ENCODE data around the gene ADAM12. TPM values are rescaled to one million over a fixed set of nuclear protein-coding genes. Genes with fewer than 3 reads are reported as not detected.
A peak's percentile ranks its signal among the peaks of the same experiment; 100 is the strongest.

The ADAM12 gene
- total and polyA plus RNA-seq, 7 donors: under 0.01 to 0.82 (median 0.46) TPM; not detected in 1

DNA sequence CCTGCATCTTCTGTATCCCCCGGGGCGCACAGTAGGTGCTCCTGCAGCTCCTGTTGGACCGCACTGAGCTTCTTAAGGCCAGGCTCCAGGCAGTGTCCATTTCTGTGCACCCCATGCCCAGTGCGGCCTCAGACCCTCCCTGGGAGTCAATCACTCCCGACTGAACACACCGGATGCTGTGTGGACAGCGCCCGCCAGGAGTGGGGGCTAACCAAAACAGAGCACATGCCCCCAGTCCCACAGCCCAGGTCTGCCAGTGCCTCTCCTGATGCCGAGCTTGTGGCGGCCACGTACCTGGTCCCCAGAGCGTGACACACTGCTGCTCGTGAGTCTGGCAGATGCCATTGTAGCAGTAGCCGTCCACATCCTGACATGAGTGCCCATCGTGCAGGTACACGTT lies 323.8 kb downstream of the ADAM12 start:
- no peak overlapping the region for H3K27ac ChIP-seq
- no peaks in the 10 kb centered on the region for H3K9me3 ChIP-seq
- peaks cover 0 to 10% (median 0%) of the 10 kb centered on the region in 4 donors for H3K4me1 ChIP-seq
- WGBS, 2 donors: 89 to 93% methylated on average over 16 of the region's 16 CpGs
- no peak for DNase-seq
- no peaks in the 10 kb centered on the region for H3K27me3 ChIP-seq
- intact Hi-C loops (cut with DNase I): no loop called here
- H3K4me3 ChIP-seq: no peak overlapping the region
- no peak for TF ChIP-seq CTCF (IDR thresholded peaks at IDR 0.05)
- no peaks in the 10 kb centered on the region for H3K36me3 ChIP-seq

- 77 to 84% methylated on average over 6 of the region's 6 CpGs for WGBS, 2 donors
- H3K9me3 ChIP-seq: no peaks in the 10 kb centered on the region
- intact Hi-C loops (cut with DNase I): no loop called here
Measured at GRCh38 chr10:126063353-126063791, 324.9 kb downstream of the ADAM12 start.

GRCh38 chr10:126062131-126063032 lies 325.9 kb downstream of the ADAM12 start:
- Histone ChIP-seq H3K9me3 (no peaks in the 10 kb centered on the region), H3K36me3 (no peaks in the 10 kb centered on the region), H3K4me1 (peaks cover 0 to 10% (median 0%) of the 10 kb centered on the region in 4 donors), H3K4me3 (no peak overlapping the region), H3K27ac (peak overlapping the region in 3 of 4 donors; percentile 36 to 45 (median 40)), H3K27me3 (peaks cover 0 to 12% (median 0%) of the 10 kb centered on the region in 3 donors)
- peak; percentile 84 for DNase-seq
- 68 to 71% methylated on average over 11 of the region's 11 CpGs for WGBS, 2 donors
- TF ChIP-seq POLR2AphosphoS5 (IDR thresholded peaks at IDR 0.05) (peak in 1 of 4 donors; percentile 44), POLR2A (IDR thresholded peaks at IDR 0.05) (no peak)
- intact Hi-C loops (cut with DNase I): no loop called here

More at GRCh38 chr10:126063353-126063791, 324.9 kb downstream of the ADAM12 start:
- H3K27ac ChIP-seq: peak overlapping the region in 1 of 4 donors; percentile 36
- no peak for DNase-seq
- H3K27me3 ChIP-seq: peaks cover 0 to 5% (median 0%) of the 10 kb centered on the region in 3 donors
- H3K4me3 ChIP-seq: no peak overlapping the region
- TF ChIP-seq POLR2AphosphoS5 (IDR thresholded peaks at IDR 0.05) (no peak), EP300 (IDR thresholded peaks at IDR 0.05) (no peak), POLR2A (IDR thresholded peaks at IDR 0.05) (no peak), CTCF (IDR thresholded peaks at IDR 0.05) (no peak)
- H3K4me1 ChIP-seq: peaks cover 0 to 10% (median 0%) of the 10 kb centered on the region in 4 donors
- no peaks in the 10 kb centered on the region for H3K36me3 ChIP-seq

GRCh38 chr10:126061526-126061925 lies 326.8 kb downstream of the ADAM12 start:
- H3K4me3 ChIP-seq: no peak overlapping the region
- no peaks in the 10 kb centered on the region for H3K36me3 ChIP-seq
- no peak for TF ChIP-seq POLR2A (IDR thresholded peaks at IDR 0.05)
- TF ChIP-seq EP300 (IDR thresholded peaks at IDR 0.05): no peak
- TF ChIP-seq POLR2AphosphoS5 (IDR thresholded peaks at IDR 0.05): no peak
- TF ChIP-seq CTCF (IDR thresholded peaks at IDR 0.05): no peak
- peak overlapping the region in 1 of 4 donors; percentile 45 for H3K27ac ChIP-seq
- peaks cover 0 to 12% (median 0%) of the 10 kb centered on the region in 3 donors for H3K27me3 ChIP-seq
- peaks cover 0 to 10% (median 0%) of the 10 kb centered on the region in 4 donors for H3K4me1 ChIP-seq
- 62 to 88% methylated on average over 3 of the region's 3 CpGs for WGBS, 2 donors
- DNase-seq: no peak
- intact Hi-C loops (cut with DNase I): no loop called here
- H3K9me3 ChIP-seq: no peaks in the 10 kb centered on the region

GRCh38 chr10:126060261-126060931 lies 327.9 kb downstream of the ADAM12 start:
- H3K27ac ChIP-seq: no peak overlapping the region
- no peak overlapping the region for H3K4me3 ChIP-seq
- intact Hi-C loops (cut with DNase I): no loop called here
- TF ChIP-seq EP300 (IDR thresholded peaks at IDR 0.05) (no peak), POLR2AphosphoS5 (IDR thresholded peaks at IDR 0.05) (no peak), POLR2A (IDR thresholded peaks at IDR 0.05) (no peak), CTCF (IDR thresholded peaks at IDR 0.05) (no peak)
- H3K27me3 ChIP-seq: peaks cover 0 to 12% (median 0%) of the 10 kb centered on the region in 3 donors
- no peak for DNase-seq
- no peaks in the 10 kb centered on the region for H3K9me3 ChIP-seq
- peaks cover 0 to 10% (median 0%) of the 10 kb centered on the region in 4 donors for H3K4me1 ChIP-seq
- WGBS, 2 donors: 69 to 71% methylated on average over 11 of the region's 11 CpGs
- H3K36me3 ChIP-seq: no peaks in the 10 kb centered on the region

Measured in sigmoid colon (tissue), 7 donors.